Keratinocyte (primary cell): ENCODE data around the gene PPP2R5A. TPM values are rescaled to one million over a fixed set of nuclear protein-coding genes. Genes with fewer than 3 reads are reported as not detected.

Experiments used
- DNase-seq: peaks from one replicate; pipeline ENCODE4 v3.0.0-alpha.2; 2011; ENCODE audit warnings: low read depth, missing footprints, low spot score
- FAIRE-seq: peaks from 2 replicates; lab custom pipeline; 2011; peaks lifted over from hg19 to GRCh38; lab: Jason Lieb, UNC
- H2AFZ ChIP-seq: 2 replicates; pipeline ENCODE4 v1.6.0; 2012; ENCODE audit warnings: low read length, control low read depth, inconsistent platforms; ENCODE audit not compliant: control insufficient read depth
- H3K27ac ChIP-seq: 2 replicates; pipeline ENCODE4 v1.5.1; 2011; ENCODE audit warnings: low read length; ENCODE audit not compliant: control insufficient read depth, insufficient read depth
- H3K27me3 ChIP-seq: 3 replicates; pipeline ENCODE4 v1.6.0; 2011; ENCODE audit warnings: low read length; ENCODE audit not compliant: control insufficient read depth, insufficient read depth; ENCODE audit errors: extremely low read depth
- H3K36me3 ChIP-seq, 2 experiments: 2 replicates in 1 of 2; 3 replicates in 1 of 2; pipeline ENCODE4 v1.5.1; 2011; ENCODE audit warnings: low read length in 2 of 2, mild to moderate bottlenecking in 1 of 2; ENCODE audit not compliant: control insufficient read depth in 2 of 2, insufficient read depth in 2 of 2; ENCODE audit errors: extremely low read depth in 1 of 2
- H3K4me1 ChIP-seq: 3 replicates; pipeline ENCODE4 v1.5.1; 2011; ENCODE audit warnings: low read length; ENCODE audit not compliant: control insufficient read depth, insufficient read depth; ENCODE audit errors: extremely low read depth
- H3K4me2 ChIP-seq: 3 replicates; pipeline ENCODE4 v1.6.0; 2011; ENCODE audit warnings: low read depth, low read length; ENCODE audit not compliant: control insufficient read depth, insufficient read depth; ENCODE audit errors: extremely low read depth
- H3K4me3 ChIP-seq, 3 experiments: fragments of 200-600 bp in 1 of 3; sonication (generic) in 1 of 3; 2 replicates in 2 of 3; 3 replicates in 1 of 3; pipeline ENCODE4 v1.5.1; 2011 to 2016; ENCODE audit warnings: low read length in 3 of 3, mild to moderate bottlenecking in 3 of 3, control low read depth in 2 of 3, inconsistent platforms in 1 of 3, low read depth in 1 of 3, mixed read lengths in 1 of 3, mixed run types in 1 of 3, moderate library complexity in 1 of 3; ENCODE audit not compliant: control insufficient read depth in 2 of 3, insufficient read depth in 2 of 3; ENCODE audit errors: extremely low read depth in 1 of 3
- H3K79me2 ChIP-seq: 2 replicates; pipeline ENCODE4 v1.6.0; 2012; ENCODE audit warnings: low read length; ENCODE audit not compliant: control insufficient read depth, insufficient read depth
- H3K9ac ChIP-seq: 3 replicates; pipeline ENCODE4 v1.6.0; 2011; ENCODE audit warnings: low read length; ENCODE audit not compliant: control insufficient read depth, insufficient read depth; ENCODE audit errors: extremely low read depth
- H3K9me1 ChIP-seq: 3 replicates; pipeline ENCODE4 v1.6.0; 2011; ENCODE audit warnings: low read length; ENCODE audit not compliant: control insufficient read depth, insufficient read depth; ENCODE audit errors: extremely low read depth
- H3K9me3 ChIP-seq: 2 replicates; pipeline ENCODE4 v1.5.1; 2012; ENCODE audit warnings: low read depth, low read length; ENCODE audit not compliant: control insufficient read depth
- H4K20me1 ChIP-seq: 3 replicates; pipeline ENCODE4 v1.6.0; 2011; ENCODE audit warnings: low read length; ENCODE audit not compliant: control insufficient read depth, insufficient read depth; ENCODE audit errors: extremely low read depth
- EZH2 ChIP-seq: IDR thresholded peaks from one replicate; pipeline ENCODE4 v1.6.1; 2012; ENCODE audit warnings: inconsistent platforms, mild to moderate bottlenecking, low read length, moderate library complexity
- dilution Hi-C: fragments of 300-500 bp; cut with MboI; formaldehyde crosslinking; loops from one replicate; pipeline ENCODE4 v1.7.0; 2020; ENCODE audit warnings: low sequenced_read_pairs; ENCODE audit not compliant: extremely low pct_ligation_motif_present
- polyA plus RNA-seq, 5 experiments: library from polyadenylated mRNA; depleted of rRNA in 3 of 5; stranded (reverse) in 3 of 5; stranded (forward) in 1 of 5; unstranded in 1 of 5; fragments of >200 nt; gene quantifications; 1 replicate in 1 of 5; 2 replicates in 3 of 5; 3 replicates in 1 of 5; pipeline versions ENCODE4 v1.2.1 to v1.2.3, GENCODE V29; 2011 to 2012; ENCODE audit warnings: missing spikeins in 2 of 5, low read depth in 1 of 5, low replicate concordance in 1 of 5
- TF ChIP-seq, protein P1 (sequence below), 3 experiments: IDR thresholded peaks in 1 of 3; conservative IDR thresholded peaks in 1 of 3; optimal IDR thresholded peaks in 1 of 3; 2 replicates in 2 of 3; 3 replicates in 1 of 3; pipeline versions ENCODE3 to v1.5.1; 2011; ENCODE audit warnings: low read length in 3 of 3, mild to moderate bottlenecking in 3 of 3, moderate library complexity in 2 of 3, control low read depth in 1 of 3, inconsistent platforms in 1 of 3; ENCODE audit not compliant: insufficient read depth in 2 of 3; ENCODE audit errors: extremely low read depth in 1 of 3

PPP2R5A gene
- polyA plus RNA-seq, 1 donor (not counting 4 experiments of a cell fraction or from before 2014, with no cell fraction given): 26.2 TPM

DNA sequence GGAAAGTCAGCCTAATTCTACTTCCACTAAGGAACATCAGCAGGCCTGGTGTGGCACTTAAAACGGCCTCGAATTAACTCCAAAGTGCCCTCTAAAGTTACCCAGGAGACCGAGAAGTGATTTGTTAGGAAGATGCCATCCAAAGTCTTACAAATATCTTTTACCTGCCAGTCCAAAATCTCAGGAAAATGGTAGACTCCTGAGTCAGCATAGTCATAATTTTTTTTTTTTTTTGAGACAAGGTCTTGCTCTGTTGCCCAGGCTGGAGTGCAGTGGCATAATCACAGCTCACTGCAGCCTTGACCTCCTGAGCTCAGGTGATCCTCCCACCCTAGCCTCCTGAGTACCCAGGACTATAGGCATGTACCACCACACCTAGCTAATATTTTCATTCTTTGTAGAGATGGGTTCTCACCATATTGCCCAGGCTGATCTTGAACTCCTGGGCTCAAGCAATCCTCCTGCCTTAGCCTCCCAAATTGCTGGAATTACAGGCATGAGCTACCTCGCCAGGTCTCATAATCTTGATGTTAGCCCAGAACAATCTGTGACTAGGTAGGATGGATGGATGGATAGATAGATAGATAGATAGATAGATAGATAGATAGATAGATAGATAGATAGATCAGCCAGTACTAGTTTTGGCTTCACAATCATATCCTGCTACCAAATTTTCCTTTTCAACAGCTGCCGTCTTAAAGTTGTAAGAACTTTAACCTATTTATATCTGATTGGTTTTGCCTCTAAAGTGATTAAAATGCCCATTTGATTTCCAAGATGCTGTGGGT is 25.3 kb upstream of the PPP2R5A start:
- peaks cover 16% of the 10 kb centered on the region for H3K4me1 ChIP-seq
- H3K27me3 ChIP-seq: no peaks in the 10 kb centered on the region
- H4K20me1 ChIP-seq: no peaks in the 10 kb centered on the region
- peak overlapping the region; percentile 97 for H3K27ac ChIP-seq
- no peaks in the 10 kb centered on the region for H3K36me3 ChIP-seq
- H3K9ac ChIP-seq: no peak overlapping the region
- peaks cover 2% of the 10 kb centered on the region for H3K9me1 ChIP-seq
- H3K4me3 ChIP-seq: peak overlapping the region in 1 of 3 experiments; percentile 42
- H2AFZ ChIP-seq: peak overlapping the region; percentile 7
- no peaks in the 10 kb centered on the region for H3K79me2 ChIP-seq
- FAIRE-seq: no peak
- TF ChIP-seq, protein P1, sequence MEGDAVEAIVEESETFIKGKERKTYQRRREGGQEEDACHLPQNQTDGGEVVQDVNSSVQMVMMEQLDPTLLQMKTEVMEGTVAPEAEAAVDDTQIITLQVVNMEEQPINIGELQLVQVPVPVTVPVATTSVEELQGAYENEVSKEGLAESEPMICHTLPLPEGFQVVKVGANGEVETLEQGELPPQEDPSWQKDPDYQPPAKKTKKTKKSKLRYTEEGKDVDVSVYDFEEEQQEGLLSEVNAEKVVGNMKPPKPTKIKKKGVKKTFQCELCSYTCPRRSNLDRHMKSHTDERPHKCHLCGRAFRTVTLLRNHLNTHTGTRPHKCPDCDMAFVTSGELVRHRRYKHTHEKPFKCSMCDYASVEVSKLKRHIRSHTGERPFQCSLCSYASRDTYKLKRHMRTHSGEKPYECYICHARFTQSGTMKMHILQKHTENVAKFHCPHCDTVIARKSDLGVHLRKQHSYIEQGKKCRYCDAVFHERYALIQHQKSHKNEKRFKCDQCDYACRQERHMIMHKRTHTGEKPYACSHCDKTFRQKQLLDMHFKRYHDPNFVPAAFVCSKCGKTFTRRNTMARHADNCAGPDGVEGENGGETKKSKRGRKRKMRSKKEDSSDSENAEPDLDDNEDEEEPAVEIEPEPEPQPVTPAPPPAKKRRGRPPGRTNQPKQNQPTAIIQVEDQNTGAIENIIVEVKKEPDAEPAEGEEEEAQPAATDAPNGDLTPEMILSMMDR (optimal IDR thresholded peaks at IDR 0.05 in 1 of 3, IDR thresholded peaks at IDR 0.05 in 1 of 3, conservative IDR thresholded peaks at IDR 0.05 in 1 of 3; ENCODE audit: extremely low read depth in 1 of 3, insufficient read depth in 2 of 3, low read length in 3 of 3): no peak
- no peak for TF ChIP-seq EZH2
- no peak for DNase-seq
- no peaks in the 10 kb centered on the region for H3K9me3 ChIP-seq
- dilution Hi-C loops: no loop called here
- H3K4me2 ChIP-seq: peak overlapping the region; percentile 86

DNA sequence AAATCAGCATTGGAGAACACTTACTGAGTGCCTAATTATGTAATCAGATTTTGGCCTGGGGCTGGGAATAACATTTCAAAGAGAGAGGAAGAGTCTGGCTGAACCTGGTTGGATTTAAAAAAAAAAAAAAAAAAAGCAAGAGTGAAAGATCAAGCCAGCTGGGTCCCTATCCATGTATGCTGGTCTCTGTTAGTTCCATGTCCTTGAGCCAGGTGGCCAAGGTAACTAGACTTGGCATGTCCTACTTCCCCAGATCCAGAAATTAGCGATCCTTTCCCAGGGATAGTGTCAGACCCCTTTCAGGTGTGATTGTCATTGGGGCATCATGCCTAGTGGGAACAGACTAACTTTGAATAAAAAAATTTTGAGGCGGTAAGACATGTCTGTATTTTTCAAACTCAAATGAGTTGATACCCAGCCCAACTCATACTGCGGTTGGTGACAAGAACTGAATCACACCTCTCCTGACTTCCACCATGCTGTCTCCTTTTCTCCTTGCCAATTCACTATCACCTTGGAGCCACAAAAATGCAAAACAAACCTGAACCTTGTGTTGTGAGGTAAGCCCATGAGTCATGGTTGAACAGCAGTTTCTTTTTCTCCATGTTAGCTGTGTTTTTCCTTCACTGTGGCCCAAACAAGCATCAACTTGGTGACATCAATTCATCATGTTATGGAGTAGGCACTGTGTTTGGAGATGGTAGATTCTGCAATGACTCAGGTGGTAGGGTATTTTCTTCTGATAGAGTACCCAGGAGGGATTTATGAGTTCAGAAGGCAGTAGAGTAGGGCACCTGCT is 24.5 kb upstream of the PPP2R5A start:
- no peaks in the 10 kb centered on the region for H3K27me3 ChIP-seq
- DNase-seq: peak; percentile 99
- peak overlapping the region; percentile 73 for H3K9ac ChIP-seq
- H3K9me1 ChIP-seq: peaks cover 2% of the 10 kb centered on the region
- no peaks in the 10 kb centered on the region for H3K36me3 ChIP-seq
- FAIRE-seq: peak; percentile 100
- no peaks in the 10 kb centered on the region for H3K9me3 ChIP-seq
- peak overlapping the region in 2 of 3 experiments; percentile 32 to 42 for H3K4me3 ChIP-seq
- TF ChIP-seq EZH2: no peak
- TF ChIP-seq, protein P1 (optimal IDR thresholded peaks at IDR 0.05 in 1 of 3, IDR thresholded peaks at IDR 0.05 in 1 of 3, conservative IDR thresholded peaks at IDR 0.05 in 1 of 3; ENCODE audit: extremely low read depth in 1 of 3, insufficient read depth in 2 of 3, low read length in 3 of 3): no peak
- H3K79me2 ChIP-seq: no peaks in the 10 kb centered on the region
- H3K27ac ChIP-seq: peak overlapping the region; percentile 97
- peaks cover 16% of the 10 kb centered on the region for H3K4me1 ChIP-seq
- H3K4me2 ChIP-seq: peak overlapping the region; percentile 86
- dilution Hi-C loops: no loop called here
- H2AFZ ChIP-seq: peak overlapping the region; percentile 84
- no peaks in the 10 kb centered on the region for H4K20me1 ChIP-seq
